ENCODE results near the gene KLRF1.

GRCh38 chr12:9781360-9781759 lies 45.9 kb upstream of the KLRF1 start:
- no peak for TF ChIP-seq CTCF (IDR thresholded peaks at IDR 0.05; ENCODE audit: insufficient read depth, low read length)
- no peak for TF ChIP-seq POLR2AphosphoS5 (IDR thresholded peaks at IDR 0.05; ENCODE audit: low read depth)
- TF ChIP-seq GABPA (IDR thresholded peaks at IDR 0.05; ENCODE audit: low read depth): no peak
- no peak for TF ChIP-seq REST (IDR thresholded peaks at IDR 0.05; ENCODE audit: insufficient replicate concordance, low read depth)
